ENCODE data around the gene SHKBP1.

DNA sequence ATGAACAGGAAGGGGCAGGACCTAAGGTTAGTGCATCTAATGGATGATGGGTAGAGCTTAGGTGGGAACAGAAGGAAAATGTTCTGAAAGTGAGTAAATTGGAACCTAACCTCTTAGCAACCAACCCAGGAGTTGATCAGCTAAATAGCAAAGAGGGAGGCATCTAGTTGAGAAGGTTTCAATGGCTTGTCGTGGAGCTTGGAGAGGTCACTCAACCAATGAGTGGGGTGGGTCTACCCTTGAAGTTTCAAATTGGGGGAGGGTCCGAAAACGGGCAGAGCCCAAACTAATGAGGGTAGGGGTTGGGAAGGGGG is 5.7 kb upstream of the SHKBP1 start:
- TF ChIP-seq GATA2 (IDR thresholded peaks at IDR 0.05; ENCODE audit: low read depth, low read length) (no peak), GATA3 (IDR thresholded peaks at IDR 0.05; ENCODE audit: low read depth, low read length) (no peak)
